ENCODE measurements around the gene IGF2BP2.

IGF2BP2 gene

GRCh38 chr3:185724761-185725160 is 100.1 kb downstream of the IGF2BP2 start:
- TF ChIP-seq REST (IDR thresholded peaks at IDR 0.05; ENCODE audit: insufficient replicate concordance, low read depth) (no peak), POLR2AphosphoS5 (IDR thresholded peaks at IDR 0.05; ENCODE audit: low read depth) (no peak), CTCF (IDR thresholded peaks at IDR 0.05; ENCODE audit: insufficient read depth, low read length) (no peak), SPI1 (IDR thresholded peaks at IDR 0.05; ENCODE audit: borderline replicate concordance, low read depth) (no peak), GABPA (IDR thresholded peaks at IDR 0.05; ENCODE audit: low read depth) (no peak)
- Histone ChIP-seq H3K4me3 (replicated peaks; ENCODE audit: insufficient read depth, low read length) (no peak overlapping the region), H3K27me3 (ENCODE audit: insufficient read depth, poor library complexity, severe bottlenecking) (no peaks in the 10 kb centered on the region), H3K27ac (replicated peaks) (no peak overlapping the region)
- DNase-seq (ENCODE audit: low read depth in 1 of 2, low spot score in 1 of 2): no peak

- H3K27ac ChIP-seq (replicated peaks): no peak overlapping the region
- H3K27me3 ChIP-seq (ENCODE audit: insufficient read depth, poor library complexity, severe bottlenecking): no peaks in the 10 kb centered on the region
- no peak for TF ChIP-seq SPI1 (IDR thresholded peaks at IDR 0.05; ENCODE audit: borderline replicate concordance, low read depth)
- no peak for TF ChIP-seq CTCF (IDR thresholded peaks at IDR 0.05; ENCODE audit: insufficient read depth, low read length)
- no peak for TF ChIP-seq REST (IDR thresholded peaks at IDR 0.05; ENCODE audit: insufficient replicate concordance, low read depth)
- TF ChIP-seq POLR2AphosphoS5 (IDR thresholded peaks at IDR 0.05; ENCODE audit: low read depth): no peak
- TF ChIP-seq GABPA (IDR thresholded peaks at IDR 0.05; ENCODE audit: low read depth): no peak
- DNase-seq (ENCODE audit: low read depth in 1 of 2, low spot score in 1 of 2): no peak
- no peak overlapping the region for H3K4me3 ChIP-seq (replicated peaks; ENCODE audit: insufficient read depth, low read length)
These were observed 100.6 kb downstream of the IGF2BP2 start for GRCh38 chr3:185724251-185724650.

- H3K4me3 ChIP-seq (replicated peaks; ENCODE audit: insufficient read depth, low read length): no peak overlapping the region
- no peaks in the 10 kb centered on the region for H3K27me3 ChIP-seq (ENCODE audit: insufficient read depth, poor library complexity, severe bottlenecking)
- TF ChIP-seq POLR2AphosphoS5 (IDR thresholded peaks at IDR 0.05; ENCODE audit: low read depth) (no peak), CTCF (IDR thresholded peaks at IDR 0.05; ENCODE audit: insufficient read depth, low read length) (no peak), REST (IDR thresholded peaks at IDR 0.05; ENCODE audit: insufficient replicate concordance, low read depth) (no peak), GABPA (IDR thresholded peaks at IDR 0.05; ENCODE audit: low read depth) (no peak), SPI1 (IDR thresholded peaks at IDR 0.05; ENCODE audit: borderline replicate concordance, low read depth) (no peak)
- DNase-seq (ENCODE audit: low read depth in 1 of 2, low spot score in 1 of 2): no peak
- no peak overlapping the region for H3K27ac ChIP-seq (replicated peaks)
These were observed 102.0 kb downstream of the IGF2BP2 start for GRCh38 chr3:185722881-185723280.

Measured in HL-60 (cell line).